Keratinocyte (primary cell): ENCODE measurements around the gene BEGAIN. TPM values are rescaled to one million over a fixed set of nuclear protein-coding genes. Genes with fewer than 3 reads are reported as not detected.

Source experiments
- DNase-seq: peaks from one replicate; pipeline ENCODE4 v3.0.0-alpha.2; 2011; ENCODE audit warnings: low read depth, missing footprints, low spot score
- FAIRE-seq: peaks from 2 replicates; lab custom pipeline; 2011; peaks lifted over from hg19 to GRCh38; lab: Jason Lieb, UNC
- H2AFZ ChIP-seq: 2 replicates; pipeline ENCODE4 v1.6.0; 2012; ENCODE audit warnings: low read length, control low read depth, inconsistent platforms; ENCODE audit not compliant: control insufficient read depth
- H3K27ac ChIP-seq: 2 replicates; pipeline ENCODE4 v1.5.1; 2011; ENCODE audit warnings: low read length; ENCODE audit not compliant: control insufficient read depth, insufficient read depth
- H3K27me3 ChIP-seq: 3 replicates; pipeline ENCODE4 v1.6.0; 2011; ENCODE audit warnings: low read length; ENCODE audit not compliant: control insufficient read depth, insufficient read depth; ENCODE audit errors: extremely low read depth
- H3K36me3 ChIP-seq, 2 experiments: 2 replicates in 1 of 2; 3 replicates in 1 of 2; pipeline ENCODE4 v1.5.1; 2011; ENCODE audit warnings: low read length in 2 of 2, mild to moderate bottlenecking in 1 of 2; ENCODE audit not compliant: control insufficient read depth in 2 of 2, insufficient read depth in 2 of 2; ENCODE audit errors: extremely low read depth in 1 of 2
- H3K4me1 ChIP-seq: 3 replicates; pipeline ENCODE4 v1.5.1; 2011; ENCODE audit warnings: low read length; ENCODE audit not compliant: control insufficient read depth, insufficient read depth; ENCODE audit errors: extremely low read depth
- H3K4me2 ChIP-seq: 3 replicates; pipeline ENCODE4 v1.6.0; 2011; ENCODE audit warnings: low read depth, low read length; ENCODE audit not compliant: control insufficient read depth, insufficient read depth; ENCODE audit errors: extremely low read depth
- H3K4me3 ChIP-seq, 3 experiments: fragments of 200-600 bp in 1 of 3; sonication (generic) in 1 of 3; 2 replicates in 2 of 3; 3 replicates in 1 of 3; pipeline ENCODE4 v1.5.1; 2011 to 2016; ENCODE audit warnings: low read length in 3 of 3, mild to moderate bottlenecking in 3 of 3, control low read depth in 2 of 3, inconsistent platforms in 1 of 3, low read depth in 1 of 3, mixed read lengths in 1 of 3, mixed run types in 1 of 3, moderate library complexity in 1 of 3; ENCODE audit not compliant: control insufficient read depth in 2 of 3, insufficient read depth in 2 of 3; ENCODE audit errors: extremely low read depth in 1 of 3
- H3K79me2 ChIP-seq: 2 replicates; pipeline ENCODE4 v1.6.0; 2012; ENCODE audit warnings: low read length; ENCODE audit not compliant: control insufficient read depth, insufficient read depth
- H3K9ac ChIP-seq: 3 replicates; pipeline ENCODE4 v1.6.0; 2011; ENCODE audit warnings: low read length; ENCODE audit not compliant: control insufficient read depth, insufficient read depth; ENCODE audit errors: extremely low read depth
- H3K9me1 ChIP-seq: 3 replicates; pipeline ENCODE4 v1.6.0; 2011; ENCODE audit warnings: low read length; ENCODE audit not compliant: control insufficient read depth, insufficient read depth; ENCODE audit errors: extremely low read depth
- H3K9me3 ChIP-seq: 2 replicates; pipeline ENCODE4 v1.5.1; 2012; ENCODE audit warnings: low read depth, low read length; ENCODE audit not compliant: control insufficient read depth
- H4K20me1 ChIP-seq: 3 replicates; pipeline ENCODE4 v1.6.0; 2011; ENCODE audit warnings: low read length; ENCODE audit not compliant: control insufficient read depth, insufficient read depth; ENCODE audit errors: extremely low read depth
- CTCF ChIP-seq, 3 experiments: IDR thresholded peaks in 1 of 3; conservative IDR thresholded peaks in 1 of 3; optimal IDR thresholded peaks in 1 of 3; 2 replicates in 2 of 3; 3 replicates in 1 of 3; pipeline versions ENCODE3 to v1.5.1; 2011; ENCODE audit warnings: low read length in 3 of 3, mild to moderate bottlenecking in 3 of 3, moderate library complexity in 2 of 3, control low read depth in 1 of 3, inconsistent platforms in 1 of 3; ENCODE audit not compliant: insufficient read depth in 2 of 3; ENCODE audit errors: extremely low read depth in 1 of 3
- EZH2 ChIP-seq: IDR thresholded peaks from one replicate; pipeline ENCODE4 v1.6.1; 2012; ENCODE audit warnings: inconsistent platforms, mild to moderate bottlenecking, low read length, moderate library complexity
- dilution Hi-C: fragments of 300-500 bp; cut with MboI; formaldehyde crosslinking; loops from one replicate; pipeline ENCODE4 v1.7.0; 2020; ENCODE audit warnings: low sequenced_read_pairs; ENCODE audit not compliant: extremely low pct_ligation_motif_present
- polyA plus RNA-seq, 5 experiments: library from polyadenylated mRNA; depleted of rRNA in 3 of 5; stranded (reverse) in 3 of 5; stranded (forward) in 1 of 5; unstranded in 1 of 5; fragments of >200 nt; gene quantifications; 1 replicate in 1 of 5; 2 replicates in 3 of 5; 3 replicates in 1 of 5; pipeline versions ENCODE4 v1.2.1 to v1.2.3, GENCODE V29; 2011 to 2012; ENCODE audit warnings: missing spikeins in 2 of 5, low read depth in 1 of 5, low replicate concordance in 1 of 5

BEGAIN gene
- polyA plus RNA-seq, 1 donor (not counting 4 experiments of a cell fraction or from before 2014, with no cell fraction given) = 0.25 TPM

GRCh38 chr14:100583245-100583644 is 4.0 kb downstream of the BEGAIN start:
- H3K4me1 ChIP-seq = no peaks in the 10 kb centered on the region
- FAIRE-seq = no peak
- no peak for TF ChIP-seq EZH2
- TF ChIP-seq CTCF (optimal IDR thresholded peaks at IDR 0.05 in 1 of 3, IDR thresholded peaks at IDR 0.05 in 1 of 3, conservative IDR thresholded peaks at IDR 0.05 in 1 of 3; ENCODE audit: extremely low read depth in 1 of 3, insufficient read depth in 2 of 3, low read length in 3 of 3) = no peak
- H2AFZ ChIP-seq = no peak overlapping the region
- no peak overlapping the region for H3K4me3 ChIP-seq
- no peak overlapping the region for H3K4me2 ChIP-seq
- no peak overlapping the region for H3K27ac ChIP-seq
- peaks cover 14% of the 10 kb centered on the region for H3K27me3 ChIP-seq
- DNase-seq = no peak
- H3K36me3 ChIP-seq = no peaks in the 10 kb centered on the region
- H3K79me2 ChIP-seq = no peaks in the 10 kb centered on the region
- H3K9me1 ChIP-seq = no peaks in the 10 kb centered on the region
- no peak overlapping the region for H3K9ac ChIP-seq
- no peaks in the 10 kb centered on the region for H3K9me3 ChIP-seq
- H4K20me1 ChIP-seq = no peaks in the 10 kb centered on the region
- dilution Hi-C loops = no loop called here

- Histone ChIP-seq H3K4me3 (no peak overlapping the region), H3K27ac (no peak overlapping the region), H4K20me1 (no peaks in the 10 kb centered on the region), H3K4me1 (no peaks in the 10 kb centered on the region), H2AFZ (no peak overlapping the region), H3K9me3 (no peaks in the 10 kb centered on the region), H3K4me2 (no peak overlapping the region), H3K9me1 (no peaks in the 10 kb centered on the region), H3K36me3 (no peaks in the 10 kb centered on the region), H3K27me3 (peaks cover 8% of the 10 kb centered on the region), H3K9ac (no peak overlapping the region), H3K79me2 (no peaks in the 10 kb centered on the region)
- FAIRE-seq (no peak), DNase-seq (no peak)
- dilution Hi-C loops = no loop called here
- no peak for TF ChIP-seq EZH2
Measured at GRCh38 chr14:100582496-100583165, 4.6 kb downstream of the BEGAIN start.
